HT1080 (cell line): ENCODE measurements around the gene AOC1. TPM values are rescaled to one million over a fixed set of nuclear protein-coding genes. Genes with fewer than 3 reads are reported as not detected.
"Not testable (repeated sequence)": the region's sequence is repeated elsewhere in the genome, so short reads cannot be mapped to it uniquely, and the experiment has no call there.

ENCODE experiments used
- DNase-seq: peaks from one replicate; pipeline ENCODE4 v3.0.0-alpha.2; 2015; ENCODE audit warnings: low read depth
- total RNA-seq: library from RNA; depleted of rRNA; stranded (reverse); fragments of >200 nt; shearing (Covaris generic); gene quantifications from 2 replicates; pipeline ENCODE4 v1.2.3, GENCODE V29; 2014

Gene AOC1
- total RNA-seq, 1 experiment from 2014 or later, result not detected

GRCh38 chr7:150891740-150892139 lies 39.4 kb downstream of the AOC1 start:
- no peak for DNase-seq

GRCh38 chr7:150895809-150896208 lies 43.5 kb downstream of the AOC1 start:
- DNase-seq, result no peak

GRCh38 chr7:150896562-150897209 lies 44.4 kb downstream of the AOC1 start:
- DNase-seq, result no peak

GRCh38 chr7:150897502-150898474 lies 45.5 kb downstream of the AOC1 start:
- DNase-seq, result no peak

- peak; percentile 56 for DNase-seq
Measured at GRCh38 chr7:150898475-150899011, 46.2 kb downstream of the AOC1 start.

- no peak for DNase-seq
Measured at GRCh38 chr7:150900675-150901074, 48.4 kb downstream of the AOC1 start.

- DNase-seq, result peak; percentile 26
Measured at GRCh38 chr7:150901160-150902035, 49.1 kb downstream of the AOC1 start.

- no peak for DNase-seq
Measured at GRCh38 chr7:150902078-150903033, 50.0 kb downstream of the AOC1 start.

- DNase-seq, result peak; percentile 84
Measured at GRCh38 chr7:150903606-150904005, 51.3 kb downstream of the AOC1 start.

GRCh38 chr7:150904011-150904909 lies 51.9 kb downstream of the AOC1 start:
- DNase-seq, result no peak

- no peak for DNase-seq
Measured at GRCh38 chr7:150908173-150908572, 55.9 kb downstream of the AOC1 start.

- DNase-seq, result peak; percentile 17
Measured at GRCh38 chr7:150909200-150909995, 57.1 kb downstream of the AOC1 start.

GRCh38 chr7:150910305-150910995 lies 58.1 kb downstream of the AOC1 start:
- not testable (repeated sequence) for DNase-seq

- DNase-seq, result no peak
Measured at GRCh38 chr7:150910996-150911422, 58.7 kb downstream of the AOC1 start.
